Adrenal gland (tissue), 5 donors: ENCODE results near the gene CLK3.

Experiments used
- POLR2A ChIP-seq, 2 donors: fragments of 450-650 bp; IDR thresholded peaks; one replicate each; pipeline ENCODE4 v1.6.1; 2017; ENCODE audit warnings: antibody characterized with exemption in 2 of 2, mild to moderate bottlenecking in 2 of 2, moderate library complexity in 1 of 2
- TF ChIP-seq, protein P1 (sequence below), 6 experiments: fragments of 450-650 bp in 4 of 6; fragments of 200-600 bp in 2 of 6; sonication (generic) in 1 of 6; IDR thresholded peaks; 1 replicate in 5 of 6; 2 replicates in 1 of 6; pipeline versions ENCODE4 v1.5.1 to v1.8.0; 2016 to 2021; ENCODE audit warnings: antibody characterized with exemption in 6 of 6, mild to moderate bottlenecking in 2 of 6, moderate library complexity in 1 of 6
- donor health status: DM: no; HTN: no; CAD: no.

DNA sequence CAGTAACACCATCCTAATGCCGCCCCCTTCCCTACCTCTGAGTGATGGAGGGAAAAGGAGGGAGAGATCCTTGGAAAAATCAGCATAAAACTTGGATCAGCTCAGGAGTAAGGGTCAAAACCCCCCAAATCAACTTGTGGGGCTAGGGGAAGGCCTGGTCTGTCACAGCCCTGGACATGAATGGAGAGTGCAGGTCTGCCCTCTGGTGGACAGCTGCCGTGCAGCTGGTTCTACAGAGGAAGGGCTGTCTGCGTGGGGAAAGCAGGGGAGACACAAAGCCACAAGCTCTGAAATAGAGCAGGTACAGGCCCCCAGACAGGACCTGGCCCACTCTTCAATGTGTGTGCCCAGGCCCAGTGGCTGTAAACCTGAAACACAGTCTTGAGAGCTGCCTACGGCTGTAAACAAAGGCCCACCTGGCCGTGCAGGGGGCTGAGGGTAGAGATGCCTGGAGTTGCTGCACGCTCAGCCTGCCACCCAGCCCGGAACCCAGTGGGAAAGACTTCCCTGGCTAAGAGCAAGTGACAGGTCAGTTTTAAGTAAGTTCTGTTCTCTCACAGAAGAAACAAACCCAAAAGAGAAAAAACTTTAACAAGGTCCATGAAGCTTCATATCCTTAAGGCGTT is 16.4 kb downstream of the CLK3 start:
- TF ChIP-seq, protein P1, sequence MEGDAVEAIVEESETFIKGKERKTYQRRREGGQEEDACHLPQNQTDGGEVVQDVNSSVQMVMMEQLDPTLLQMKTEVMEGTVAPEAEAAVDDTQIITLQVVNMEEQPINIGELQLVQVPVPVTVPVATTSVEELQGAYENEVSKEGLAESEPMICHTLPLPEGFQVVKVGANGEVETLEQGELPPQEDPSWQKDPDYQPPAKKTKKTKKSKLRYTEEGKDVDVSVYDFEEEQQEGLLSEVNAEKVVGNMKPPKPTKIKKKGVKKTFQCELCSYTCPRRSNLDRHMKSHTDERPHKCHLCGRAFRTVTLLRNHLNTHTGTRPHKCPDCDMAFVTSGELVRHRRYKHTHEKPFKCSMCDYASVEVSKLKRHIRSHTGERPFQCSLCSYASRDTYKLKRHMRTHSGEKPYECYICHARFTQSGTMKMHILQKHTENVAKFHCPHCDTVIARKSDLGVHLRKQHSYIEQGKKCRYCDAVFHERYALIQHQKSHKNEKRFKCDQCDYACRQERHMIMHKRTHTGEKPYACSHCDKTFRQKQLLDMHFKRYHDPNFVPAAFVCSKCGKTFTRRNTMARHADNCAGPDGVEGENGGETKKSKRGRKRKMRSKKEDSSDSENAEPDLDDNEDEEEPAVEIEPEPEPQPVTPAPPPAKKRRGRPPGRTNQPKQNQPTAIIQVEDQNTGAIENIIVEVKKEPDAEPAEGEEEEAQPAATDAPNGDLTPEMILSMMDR (IDR thresholded peaks at IDR 0.05): peak; percentile 55 to 75 (median 64)
- TF ChIP-seq POLR2A (IDR thresholded peaks at IDR 0.05): no peak
